Bone marrow (tissue), 2 donors: ENCODE measurements around the gene ABCD3.

Experiments used
- DNase-seq, 2 donors: peaks; one replicate each; lab custom pipeline; 2025; lab: John Stamatoyannopoulos, UW

The ABCD3 gene

DNA sequence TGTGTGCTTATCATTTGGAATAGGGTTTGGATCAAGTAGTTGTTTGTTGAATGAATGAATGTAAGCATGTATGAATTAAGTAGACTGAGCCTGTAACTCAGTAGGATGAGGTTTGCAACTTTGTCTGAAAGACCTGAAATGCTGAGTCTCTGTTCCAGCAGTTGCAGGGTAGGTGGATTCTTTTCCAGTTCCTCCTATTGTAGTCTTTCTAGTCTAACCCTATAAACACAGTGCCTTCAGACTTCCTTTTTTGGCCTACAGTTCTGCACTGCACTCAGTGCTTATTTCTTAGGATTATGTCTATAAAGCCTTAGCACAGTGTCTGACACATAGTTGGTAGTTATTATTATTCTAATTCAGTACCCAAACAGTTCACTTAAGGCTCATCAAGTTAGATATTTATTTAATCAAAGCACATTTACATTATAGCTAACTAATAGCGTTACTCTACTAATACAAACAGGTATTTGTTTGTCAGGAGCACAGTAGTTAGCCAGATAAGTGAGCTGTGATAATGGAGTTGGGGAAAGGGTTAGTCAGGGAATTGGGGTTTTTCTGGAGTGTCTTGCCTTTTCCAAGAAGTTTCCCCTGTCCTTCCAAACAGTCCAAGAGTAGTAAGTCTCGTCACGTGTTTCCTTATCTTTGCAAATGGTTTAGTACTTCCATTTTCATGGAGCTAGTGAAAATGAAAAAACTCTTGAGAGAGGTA, 45.0 kb downstream of the ABCD3 start:
- DNase-seq, result peak in 1 of 2 donors; percentile 11

DNA sequence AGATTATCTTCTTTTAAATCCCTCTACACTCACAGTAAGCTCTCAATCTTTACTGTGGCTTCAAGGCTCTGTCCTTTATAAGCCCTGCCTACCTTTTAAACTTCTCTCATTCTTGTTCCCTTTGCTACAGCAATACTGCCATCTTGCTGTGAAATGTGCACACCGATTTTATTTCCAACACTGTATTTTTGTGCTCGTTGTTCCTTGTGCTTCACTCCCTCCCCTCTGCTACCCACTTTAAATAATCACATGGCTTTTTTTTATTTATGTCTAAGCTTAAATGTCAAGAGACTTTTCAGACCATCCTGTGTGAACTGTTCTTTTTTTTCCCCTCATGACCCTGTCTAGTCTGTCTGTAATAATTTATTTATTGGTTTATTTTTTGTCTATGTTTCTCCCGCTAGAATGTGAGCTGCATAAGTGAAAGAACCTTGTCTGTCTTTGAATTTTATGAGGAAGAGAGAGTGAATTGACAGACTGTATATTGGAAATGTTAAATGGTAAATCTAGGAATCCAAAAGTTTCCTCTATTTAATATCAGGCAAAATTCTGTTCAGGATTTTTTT, 45.7 kb downstream of the ABCD3 start:
- DNase-seq, result peak in 1 of 2 donors; percentile 68

DNA sequence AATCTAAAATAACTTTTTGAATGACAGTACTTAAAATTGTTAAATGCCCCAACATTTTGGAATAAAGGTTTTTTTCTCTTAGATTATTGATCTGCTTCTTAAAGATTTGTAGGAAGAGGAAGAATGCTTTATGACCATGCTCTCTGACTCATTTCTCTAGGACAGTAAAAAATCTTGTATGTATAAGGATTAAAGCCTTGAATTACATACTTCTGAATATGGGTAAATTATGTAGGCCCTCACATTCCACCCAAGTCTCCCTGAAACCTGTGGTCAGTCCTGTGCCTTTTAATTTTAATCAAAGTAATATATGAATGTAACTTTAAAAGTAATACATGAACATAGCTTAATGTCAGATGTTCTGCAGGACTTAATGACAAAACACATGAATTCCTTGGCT, 50.5 kb downstream of the ABCD3 start:
- no peak for DNase-seq

DNA sequence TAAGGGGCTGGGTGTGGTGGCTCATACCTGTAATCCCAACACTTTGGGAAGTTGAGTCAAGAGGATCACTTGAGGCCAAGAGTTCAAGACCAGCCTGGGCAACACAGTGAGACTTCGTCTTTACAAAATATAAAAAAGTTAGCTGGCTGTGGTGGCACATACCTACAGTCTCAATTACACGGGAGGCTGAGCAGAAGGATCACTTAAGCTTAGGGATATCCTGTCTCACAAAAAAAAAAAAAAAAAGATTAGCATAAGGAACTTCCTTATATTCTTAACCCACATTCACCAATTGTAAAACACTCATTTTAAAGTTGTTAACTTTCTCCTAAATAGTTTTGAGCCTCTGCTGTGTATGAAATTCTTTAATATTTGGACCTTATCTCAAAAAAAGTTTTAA, 53.1 kb downstream of the ABCD3 start:
- peak in 1 of 2 donors; percentile 8 for DNase-seq

DNA sequence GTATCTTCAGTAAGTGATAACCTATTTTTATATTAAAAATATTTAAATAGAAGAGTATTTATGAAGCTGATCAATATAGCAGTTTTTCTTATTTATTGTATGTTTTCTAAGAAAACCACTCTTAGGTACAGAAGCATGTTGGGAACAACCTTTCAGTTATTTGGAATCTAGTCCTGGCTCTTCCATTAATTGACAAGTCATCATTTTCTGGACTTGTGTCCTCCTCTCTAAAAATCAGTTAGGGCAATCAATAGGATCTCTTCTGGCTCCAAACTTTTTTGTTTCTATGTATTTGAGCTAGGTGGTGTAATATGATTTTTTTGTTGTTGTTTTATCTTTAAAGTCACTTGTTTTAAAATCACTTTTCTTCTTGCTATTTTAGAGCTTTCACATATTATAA, 57.0 kb downstream of the ABCD3 start:
- DNase-seq, result no peak

- no peak for DNase-seq
Measured at GRCh38 chr1:94479682-94480081, 61.5 kb downstream of the ABCD3 start.

GRCh38 chr1:94481473-94481933, 63.3 kb downstream of the ABCD3 start:
- DNase-seq, result peak in 1 of 2 donors; percentile 42

- no peak for DNase-seq
Measured at GRCh38 chr1:94486990-94487389, 68.8 kb downstream of the ABCD3 start.

DNA sequence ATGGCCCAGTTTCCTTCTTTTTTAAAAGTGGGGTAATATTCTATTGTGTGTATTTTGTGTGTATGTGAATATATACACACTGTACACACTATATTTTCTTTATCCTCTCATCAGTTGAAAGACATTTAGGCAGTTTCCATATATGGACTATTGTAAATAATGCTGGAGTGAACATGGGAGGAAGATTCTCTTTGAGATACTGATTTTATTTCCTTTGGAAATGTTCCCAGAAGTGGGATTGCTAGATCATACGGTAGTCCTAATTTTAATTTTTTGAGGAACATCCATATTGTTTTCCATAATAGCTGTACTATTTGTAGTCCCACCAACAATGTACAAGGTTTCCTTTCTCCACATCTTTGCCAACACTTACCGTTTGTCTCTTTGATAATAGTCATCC, 72.4 kb downstream of the ABCD3 start:
- no peak for DNase-seq

DNA sequence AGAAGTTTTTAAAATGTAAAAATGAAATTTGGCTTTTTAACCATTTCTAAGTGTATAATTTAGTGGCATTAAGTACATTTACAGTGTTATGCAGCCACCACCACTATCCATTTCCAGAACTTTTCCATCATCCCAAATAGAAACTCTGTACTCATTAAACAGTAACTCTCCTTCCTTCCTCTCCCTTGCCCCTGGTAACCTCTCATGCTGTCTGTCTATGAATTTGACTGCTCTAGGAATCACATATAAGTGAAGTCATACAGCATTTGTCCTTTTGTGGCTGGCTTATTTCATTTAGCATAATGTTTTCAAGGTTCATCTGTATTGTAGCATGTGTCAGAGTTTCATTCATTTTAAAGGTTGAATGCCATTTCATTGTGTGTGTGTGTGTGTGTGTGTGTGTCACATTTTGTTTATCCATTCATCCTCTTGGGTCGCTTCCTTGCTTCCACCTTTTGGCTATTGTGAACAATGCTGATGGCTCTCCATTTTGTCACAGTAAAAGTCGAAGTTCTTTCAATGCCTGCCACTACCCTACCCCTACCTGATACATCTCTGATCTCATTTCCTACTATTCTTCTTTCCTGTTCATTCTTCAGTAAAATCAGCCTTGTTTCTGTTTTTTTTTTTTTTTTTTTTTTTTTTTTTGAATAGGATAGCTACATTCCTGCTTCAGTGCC, 78.0 kb downstream of the ABCD3 start:
- DNase-seq, result no peak

DNA sequence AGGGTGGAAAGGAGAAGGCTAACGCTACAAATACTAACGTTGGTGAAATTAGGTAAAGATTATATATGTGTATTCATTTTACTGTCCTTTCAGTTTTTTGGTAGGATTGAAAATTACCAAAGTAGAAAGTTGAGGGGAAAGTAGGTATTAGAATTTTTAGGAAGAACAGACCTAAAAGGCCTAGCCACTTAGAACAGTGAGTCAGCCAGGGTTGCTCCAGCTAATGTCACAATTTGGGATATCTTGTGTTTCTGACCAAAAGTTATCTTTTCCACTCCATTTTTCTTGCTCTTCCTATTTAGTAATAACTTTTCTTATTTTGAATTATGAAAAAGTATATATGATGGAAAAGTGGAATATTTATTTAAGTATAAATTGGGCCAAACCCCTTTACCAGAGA, 83.2 kb downstream of the ABCD3 start:
- no peak for DNase-seq

DNA sequence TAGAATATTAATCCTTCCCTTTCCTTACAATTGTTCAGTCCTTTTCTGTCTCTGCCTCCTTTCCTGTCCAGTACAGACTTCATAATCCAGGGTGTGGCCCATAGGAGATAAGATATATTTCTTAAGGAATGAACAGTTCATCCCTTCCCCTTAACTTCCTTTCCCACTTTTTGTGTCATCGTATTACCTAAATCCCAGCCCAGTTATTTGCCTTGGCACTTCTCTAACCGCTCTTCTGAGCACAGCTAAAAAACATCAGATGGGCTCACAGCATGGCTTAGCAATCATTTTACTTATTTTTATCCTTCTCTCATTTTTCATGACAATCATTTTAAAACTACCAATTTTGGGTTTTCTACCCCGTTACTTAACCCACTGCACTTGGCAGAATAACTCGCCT, 83.7 kb downstream of the ABCD3 start:
- DNase-seq, result no peak

- DNase-seq, result no peak
Measured at GRCh38 chr1:94503153-94503552, 85.0 kb downstream of the ABCD3 start.

GRCh38 chr1:94504601-94505000, 86.4 kb downstream of the ABCD3 start:
- DNase-seq, result no peak

GRCh38 chr1:94512816-94513215, 94.6 kb downstream of the ABCD3 start:
- no peak for DNase-seq

DNA sequence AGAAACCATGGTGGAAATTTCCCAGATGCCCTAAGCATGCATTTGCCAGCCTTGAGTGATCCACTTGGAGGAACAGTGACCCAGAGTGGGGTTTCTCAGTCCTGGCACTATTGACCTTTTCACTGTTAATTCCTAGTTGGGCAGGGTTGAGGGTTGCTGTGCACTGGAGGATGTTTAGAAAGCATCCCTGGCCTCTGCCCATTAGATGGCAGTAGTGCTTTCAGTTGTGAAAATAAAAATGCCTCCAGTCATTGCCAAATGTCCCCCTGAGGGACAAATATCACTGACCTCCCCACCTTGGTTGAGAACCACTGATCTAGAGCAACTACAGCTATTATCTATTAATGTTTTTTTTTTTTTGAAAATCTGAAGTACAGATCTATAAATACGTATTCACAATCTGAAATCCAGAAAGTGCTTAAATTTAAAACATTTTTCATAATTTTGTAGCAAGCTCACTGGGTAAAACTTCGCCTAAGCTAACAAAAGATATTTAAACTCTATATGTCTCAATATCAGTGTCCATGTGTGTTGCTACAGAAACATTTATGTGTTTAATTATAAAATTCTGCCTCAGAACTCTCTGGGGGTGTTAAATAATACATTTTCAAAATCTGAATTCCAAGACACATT, 96.0 kb downstream of the ABCD3 start:
- peak in 1 of 2 donors; percentile 17 for DNase-seq

- DNase-seq, result no peak
Measured at GRCh38 chr1:94515296-94515947, 97.2 kb downstream of the ABCD3 start.

GRCh38 chr1:94519351-94519750, 101.2 kb downstream of the ABCD3 start:
- no peak for DNase-seq

DNA sequence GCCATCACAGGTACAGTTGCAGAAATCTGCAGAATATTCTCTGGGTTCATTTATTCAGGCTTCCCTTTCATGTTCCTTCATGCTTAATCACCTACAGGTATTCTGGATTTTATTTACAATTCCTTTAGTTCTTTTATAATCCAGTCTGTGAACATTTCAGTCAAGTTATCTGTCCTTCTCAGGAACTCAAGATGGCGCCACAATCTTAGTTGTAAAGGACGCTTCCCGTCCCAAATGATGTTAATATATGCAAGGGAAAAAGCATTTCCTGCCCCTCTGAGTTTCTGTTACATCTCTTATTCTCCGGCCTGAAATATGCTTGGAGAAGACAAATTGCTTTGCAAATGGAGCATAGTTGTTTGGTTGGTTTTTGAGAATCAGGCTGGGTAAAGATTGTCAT, 104.1 kb downstream of the ABCD3 start:
- no peak for DNase-seq

DNA sequence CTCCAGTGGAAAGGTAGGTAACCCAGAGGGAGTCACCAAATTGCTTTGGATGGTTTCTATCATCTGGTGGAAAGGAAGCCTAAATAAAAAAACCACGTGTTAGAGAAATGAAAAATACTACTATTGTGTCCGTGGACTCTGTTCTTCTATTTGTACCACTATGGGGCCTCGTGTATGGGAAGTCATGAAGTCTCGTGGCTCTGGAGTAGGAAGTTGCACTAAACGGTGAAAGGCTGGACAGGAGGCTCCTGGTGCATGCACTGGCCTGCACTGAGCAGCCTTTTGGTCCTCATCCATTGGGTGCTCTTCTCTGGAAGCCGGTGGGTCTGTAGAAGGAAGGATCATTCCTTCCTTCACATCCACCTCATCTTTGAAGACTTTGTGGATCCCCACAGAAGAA, 106.3 kb downstream of the ABCD3 start:
- no peak for DNase-seq

GRCh38 chr1:94526152-94526980, 108.2 kb downstream of the ABCD3 start:
- DNase-seq, result no peak
